ENCODE data around the gene CALML5.
"Not testable (repeated sequence)": the region's sequence is repeated elsewhere in the genome, so short reads cannot be mapped to it uniquely, and the experiment has no call there.

Gene CALML5

GRCh38 chr10:5476918-5477525 lies 22.3 kb downstream of the CALML5 start:
- no peaks in the 10 kb centered on the region for H3K27me3 Mint-ChIP-seq
- no peaks in the 10 kb centered on the region for H3K9me3 Mint-ChIP-seq
- no peak overlapping the region for H3K4me3 Mint-ChIP-seq
- no peaks in the 10 kb centered on the region for H3K36me3 Mint-ChIP-seq (ENCODE audit: low read depth)
- no peak overlapping the region for H3K27ac Mint-ChIP-seq
- H3K4me1 Mint-ChIP-seq (ENCODE audit: low read depth) = peaks cover 14% of the 10 kb centered on the region

- not testable (repeated sequence) for H3K27me3 Mint-ChIP-seq; H3K4me3 Mint-ChIP-seq; H3K36me3 Mint-ChIP-seq (ENCODE audit: low read depth); H3K9me3 Mint-ChIP-seq; H3K27ac Mint-ChIP-seq
- H3K4me1 Mint-ChIP-seq (ENCODE audit: low read depth) = peaks cover 14% of the 10 kb centered on the region
Measured at GRCh38 chr10:5475974-5476807, 23.2 kb downstream of the CALML5 start.

- H3K4me1 Mint-ChIP-seq (ENCODE audit: low read depth) = peaks cover 12% of the 10 kb centered on the region
- not testable (repeated sequence) for H3K36me3 Mint-ChIP-seq (ENCODE audit: low read depth); H3K9me3 Mint-ChIP-seq; H3K4me3 Mint-ChIP-seq; H3K27ac Mint-ChIP-seq; H3K27me3 Mint-ChIP-seq
Measured at GRCh38 chr10:5475088-5475487, 24.3 kb downstream of the CALML5 start.

GRCh38 chr10:5474642-5475041 lies 24.7 kb downstream of the CALML5 start:
- H3K27me3 Mint-ChIP-seq; H3K36me3 Mint-ChIP-seq (ENCODE audit: low read depth); H3K27ac Mint-ChIP-seq; H3K4me3 Mint-ChIP-seq; H3K4me1 Mint-ChIP-seq (ENCODE audit: low read depth); H3K9me3 Mint-ChIP-seq: not testable (repeated sequence)

GRCh38 chr10:5470062-5470751 lies 29.2 kb downstream of the CALML5 start:
- no peak overlapping the region for H3K4me3 Mint-ChIP-seq
- H3K4me1 Mint-ChIP-seq (ENCODE audit: low read depth) = no peaks in the 10 kb centered on the region
- no peak overlapping the region for H3K27ac Mint-ChIP-seq
- no peaks in the 10 kb centered on the region for H3K9me3 Mint-ChIP-seq
- H3K36me3 Mint-ChIP-seq (ENCODE audit: low read depth) = no peaks in the 10 kb centered on the region
- no peaks in the 10 kb centered on the region for H3K27me3 Mint-ChIP-seq

- H3K36me3 Mint-ChIP-seq (ENCODE audit: low read depth) = no peaks in the 10 kb centered on the region
- no peaks in the 10 kb centered on the region for H3K4me1 Mint-ChIP-seq (ENCODE audit: low read depth)
- H3K4me3 Mint-ChIP-seq = no peak overlapping the region
- H3K27me3 Mint-ChIP-seq = no peaks in the 10 kb centered on the region
- no peaks in the 10 kb centered on the region for H3K9me3 Mint-ChIP-seq
- H3K27ac Mint-ChIP-seq = no peak overlapping the region
Measured at GRCh38 chr10:5469353-5470061, 29.9 kb downstream of the CALML5 start.

GRCh38 chr10:5468262-5469106 lies 30.9 kb downstream of the CALML5 start:
- H3K4me3 Mint-ChIP-seq = no peak overlapping the region
- no peaks in the 10 kb centered on the region for H3K9me3 Mint-ChIP-seq
- H3K27me3 Mint-ChIP-seq = no peaks in the 10 kb centered on the region
- H3K4me1 Mint-ChIP-seq (ENCODE audit: low read depth) = no peaks in the 10 kb centered on the region
- H3K36me3 Mint-ChIP-seq (ENCODE audit: low read depth) = no peaks in the 10 kb centered on the region
- H3K27ac Mint-ChIP-seq = no peak overlapping the region

- Mint-ChIP-seq H3K9me3 (no peaks in the 10 kb centered on the region), H3K4me3 (no peak overlapping the region), H3K36me3 (ENCODE audit: low read depth) (no peaks in the 10 kb centered on the region), H3K27ac (no peak overlapping the region), H3K4me1 (ENCODE audit: low read depth) (no peaks in the 10 kb centered on the region), H3K27me3 (no peaks in the 10 kb centered on the region)
Measured at GRCh38 chr10:5467634-5468255, 31.6 kb downstream of the CALML5 start.

GRCh38 chr10:5467207-5467535 lies 32.2 kb downstream of the CALML5 start:
- H3K27me3 Mint-ChIP-seq = no peaks in the 10 kb centered on the region
- no peaks in the 10 kb centered on the region for H3K9me3 Mint-ChIP-seq
- no peak overlapping the region for H3K27ac Mint-ChIP-seq
- H3K4me3 Mint-ChIP-seq = no peak overlapping the region
- H3K4me1 Mint-ChIP-seq (ENCODE audit: low read depth) = no peaks in the 10 kb centered on the region
- H3K36me3 Mint-ChIP-seq (ENCODE audit: low read depth) = no peaks in the 10 kb centered on the region

- Mint-ChIP-seq H3K36me3 (ENCODE audit: low read depth) (no peaks in the 10 kb centered on the region), H3K27me3 (no peaks in the 10 kb centered on the region), H3K4me3 (no peak overlapping the region), H3K4me1 (ENCODE audit: low read depth) (no peaks in the 10 kb centered on the region), H3K9me3 (no peaks in the 10 kb centered on the region), H3K27ac (no peak overlapping the region)
Measured at GRCh38 chr10:5466451-5467206, 32.7 kb downstream of the CALML5 start.

- Mint-ChIP-seq H3K9me3 (no peaks in the 10 kb centered on the region), H3K27me3 (no peaks in the 10 kb centered on the region), H3K36me3 (ENCODE audit: low read depth) (no peaks in the 10 kb centered on the region), H3K4me1 (ENCODE audit: low read depth) (no peaks in the 10 kb centered on the region), H3K27ac (no peak overlapping the region), H3K4me3 (no peak overlapping the region)
Measured at GRCh38 chr10:5465976-5466450, 33.4 kb downstream of the CALML5 start.

- Mint-ChIP-seq H3K36me3 (ENCODE audit: low read depth) (no peaks in the 10 kb centered on the region), H3K4me1 (ENCODE audit: low read depth) (no peaks in the 10 kb centered on the region), H3K4me3 (no peak overlapping the region), H3K27ac (no peak overlapping the region), H3K9me3 (no peaks in the 10 kb centered on the region), H3K27me3 (no peaks in the 10 kb centered on the region)
Measured at GRCh38 chr10:5464546-5464945, 34.8 kb downstream of the CALML5 start.

GRCh38 chr10:5462841-5463293 lies 36.5 kb downstream of the CALML5 start:
- no peak overlapping the region for H3K4me3 Mint-ChIP-seq
- H3K27me3 Mint-ChIP-seq = no peaks in the 10 kb centered on the region
- H3K9me3 Mint-ChIP-seq = no peaks in the 10 kb centered on the region
- peaks cover 13% of the 10 kb centered on the region for H3K36me3 Mint-ChIP-seq (ENCODE audit: low read depth)
- H3K27ac Mint-ChIP-seq = no peak overlapping the region
- peaks cover 2% of the 10 kb centered on the region for H3K4me1 Mint-ChIP-seq (ENCODE audit: low read depth)
